ENCODE measurements around the gene ATAT1. TPM values are rescaled to one million over a fixed set of nuclear protein-coding genes. Genes with fewer than 3 reads are reported as not detected.

Gene ATAT1
- total and polyA plus RNA-seq, 4 donors = 5.8 to 12.9 (median 7.0) TPM

- ATAC-seq (ENCODE audit: low FRiP score) = no peak
Observed at GRCh38 chr6:30687659-30688431, 61.2 kb downstream of the ATAT1 start.

DNA sequence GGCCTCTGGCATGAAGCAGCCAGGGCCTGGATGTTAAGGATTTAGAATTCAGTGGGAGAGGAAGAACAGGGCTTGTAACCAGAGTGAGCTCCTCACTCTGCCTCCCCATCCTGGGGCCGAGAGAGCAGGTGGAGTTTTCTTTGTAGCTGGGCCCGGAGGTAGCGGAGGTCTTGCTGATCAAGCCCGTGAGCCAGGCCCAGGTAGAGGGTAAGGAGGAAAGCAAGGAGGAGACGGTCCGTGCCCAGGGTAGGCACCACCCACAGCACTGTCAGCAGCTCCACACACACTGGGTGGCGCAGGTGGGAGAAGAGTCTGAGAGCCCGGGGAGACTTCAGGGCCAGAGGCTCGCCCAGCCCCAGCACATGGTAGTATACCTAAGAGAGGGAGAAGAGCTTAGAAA, 61.9 kb downstream of the ATAT1 start:
- DNase-seq (peak; percentile 39 to 45), ATAC-seq (ENCODE audit: low FRiP score) (no peak)
- no peaks in the 10 kb centered on the region for H3K27me3 ChIP-seq (ENCODE audit: control insufficient read depth in 1 of 2, insufficient read depth in 2 of 2, low read length in 1 of 2)
- H3K27ac ChIP-seq (ENCODE audit: low read depth in 1 of 2, low read length in 2 of 2) = peak overlapping the region in 1 of 2 donors; percentile 49
- 80 to 87% methylated on average over 9 of the region's 9 CpGs for WGBS, 2 donors
- H3K36me3 ChIP-seq (ENCODE audit: control insufficient read depth in 1 of 2, insufficient read depth in 2 of 2, low read length in 1 of 2) = no peaks in the 10 kb centered on the region
- no peaks in the 10 kb centered on the region for H3K9me3 ChIP-seq (ENCODE audit: control insufficient read depth, low read length)
- H3K4me3 ChIP-seq (ENCODE audit: low read length in 2 of 2) = no peak overlapping the region
- intact Hi-C loops (cut with DNase I) = no loop called here
- H3K4me1 ChIP-seq (ENCODE audit: control insufficient read depth in 1 of 2, insufficient read depth in 2 of 2, low read length in 2 of 2) = no peaks in the 10 kb centered on the region

More at GRCh38 chr6:30687659-30688431, 61.2 kb downstream of the ATAT1 start:
- peak overlapping the region; percentile 11 to 82 for H3K4me3 ChIP-seq (ENCODE audit: low read length in 2 of 2)
- no peaks in the 10 kb centered on the region for H3K27me3 ChIP-seq (ENCODE audit: control insufficient read depth in 1 of 2, insufficient read depth in 2 of 2, low read length in 1 of 2)
- H3K9me3 ChIP-seq (ENCODE audit: control insufficient read depth, low read length) = no peaks in the 10 kb centered on the region
- DNase-seq = peak; percentile 75 to 83
- 8 to 10% methylated on average over 22 of the region's 22 CpGs for WGBS, 2 donors
- H3K27ac ChIP-seq (ENCODE audit: low read depth in 1 of 2, low read length in 2 of 2) = peak overlapping the region in 1 of 2 donors; percentile 80
- H3K36me3 ChIP-seq (ENCODE audit: control insufficient read depth in 1 of 2, insufficient read depth in 2 of 2, low read length in 1 of 2) = no peaks in the 10 kb centered on the region
- H3K4me1 ChIP-seq (ENCODE audit: control insufficient read depth in 1 of 2, insufficient read depth in 2 of 2, low read length in 2 of 2) = no peaks in the 10 kb centered on the region
- intact Hi-C loops (cut with DNase I) = loop anchor here (1.0 to 2.0 kb wide), 3 partner anchors 29 to 71 kb away; partner anchors contain the start of genes MDC1 (in 1 of the 2), MRPS18B (in 1 of the 2), PPP1R10 (in 1 of the 2) and TUBB (in 1 of the 2)

GRCh38 chr6:30689022-30689865, 62.6 kb downstream of the ATAT1 start:
- ATAC-seq (ENCODE audit: low FRiP score) (no peak), DNase-seq (peak; percentile 39 to 60)
- Histone ChIP-seq H3K9me3 (ENCODE audit: control insufficient read depth, low read length) (no peaks in the 10 kb centered on the region), H3K4me3 (ENCODE audit: low read length in 2 of 2) (no peak overlapping the region), H3K4me1 (ENCODE audit: control insufficient read depth in 1 of 2, insufficient read depth in 2 of 2, low read length in 2 of 2) (no peaks in the 10 kb centered on the region), H3K36me3 (ENCODE audit: control insufficient read depth in 1 of 2, insufficient read depth in 2 of 2, low read length in 1 of 2) (no peaks in the 10 kb centered on the region), H3K27me3 (ENCODE audit: control insufficient read depth in 1 of 2, insufficient read depth in 2 of 2, low read length in 1 of 2) (no peaks in the 10 kb centered on the region), H3K27ac (ENCODE audit: low read depth in 1 of 2, low read length in 2 of 2) (peak overlapping the region in 1 of 2 donors; percentile 0)
- 86 to 87% methylated on average over 11 of the region's 11 CpGs for WGBS, 2 donors
- intact Hi-C loops (cut with DNase I) = no loop called here

- H3K9me3 ChIP-seq (ENCODE audit: control insufficient read depth, low read length) = no peaks in the 10 kb centered on the region
- H3K27ac ChIP-seq (ENCODE audit: low read depth in 1 of 2, low read length in 2 of 2) = peak overlapping the region in 1 of 2 donors; percentile 93
- DNase-seq = peak; percentile 40 to 69
- no peak for ATAC-seq (ENCODE audit: low FRiP score)
- H3K36me3 ChIP-seq (ENCODE audit: control insufficient read depth in 1 of 2, insufficient read depth in 2 of 2, low read length in 1 of 2) = no peaks in the 10 kb centered on the region
- WGBS, 2 donors = 16 to 21% methylated on average over 4 of the region's 4 CpGs
- H3K4me3 ChIP-seq (ENCODE audit: low read length in 2 of 2) = no peak overlapping the region
- intact Hi-C loops (cut with DNase I) = no loop called here
- H3K4me1 ChIP-seq (ENCODE audit: control insufficient read depth in 1 of 2, insufficient read depth in 2 of 2, low read length in 2 of 2) = no peaks in the 10 kb centered on the region
- no peaks in the 10 kb centered on the region for H3K27me3 ChIP-seq (ENCODE audit: control insufficient read depth in 1 of 2, insufficient read depth in 2 of 2, low read length in 1 of 2)
Observed at GRCh38 chr6:30689985-30690384, 63.3 kb downstream of the ATAT1 start.

GRCh38 chr6:30690403-30691207, 63.9 kb downstream of the ATAT1 start, which contains the start of gene NRM:
TSS of gene NRM (minus strand) at chr6:30690984. CDS start at chr6:30690974, 10 bp downstream.
- WGBS, 2 donors = 0 to 1% methylated on average over 40 of the region's 40 CpGs
- intact Hi-C loops (cut with DNase I) = no loop called here
- peak within 1 kb of the TSS in 1 of 2 donors; percentile 93 for H3K27ac ChIP-seq (ENCODE audit: low read depth in 1 of 2, low read length in 2 of 2)

DNA sequence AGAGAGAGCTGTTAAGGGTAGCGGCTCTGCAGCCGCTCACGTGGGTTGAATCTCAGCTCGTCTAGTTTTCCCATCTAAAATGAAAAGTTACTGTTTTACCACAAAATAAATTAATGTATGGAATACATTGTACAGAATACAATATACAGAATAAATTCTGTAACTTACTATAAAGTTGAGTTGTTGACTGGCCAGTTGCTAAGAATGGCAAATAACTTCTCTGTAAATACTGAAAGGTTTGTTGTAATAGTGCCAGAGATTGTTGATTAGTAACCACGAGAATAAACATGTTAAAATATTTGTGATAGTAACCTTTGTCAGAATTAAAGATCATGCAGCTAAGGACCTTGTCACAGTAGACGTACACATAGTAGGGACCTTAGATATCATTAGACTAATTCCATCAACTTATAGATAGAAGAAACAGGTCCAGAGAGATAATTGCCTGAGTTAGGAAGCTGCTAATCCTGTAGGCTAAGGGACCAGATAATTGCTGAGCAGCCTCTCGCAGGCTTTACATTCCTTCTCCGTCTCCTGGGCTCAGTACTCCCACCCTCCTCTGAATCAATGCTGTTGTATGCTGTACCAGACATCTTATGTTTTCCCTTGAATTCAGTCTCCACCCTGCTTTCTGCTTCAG, 64.7 kb downstream of the ATAT1 start:
- H3K4me1 ChIP-seq (ENCODE audit: control insufficient read depth in 1 of 2, insufficient read depth in 2 of 2, low read length in 2 of 2) = no peaks in the 10 kb centered on the region
- 15 to 18% methylated on average over 8 of the region's 8 CpGs for WGBS, 2 donors
- H3K9me3 ChIP-seq (ENCODE audit: control insufficient read depth, low read length) = no peaks in the 10 kb centered on the region
- intact Hi-C loops (cut with DNase I) = no loop called here
- ATAC-seq (ENCODE audit: low FRiP score) (no peak), DNase-seq (no peak)
- no peaks in the 10 kb centered on the region for H3K36me3 ChIP-seq (ENCODE audit: control insufficient read depth in 1 of 2, insufficient read depth in 2 of 2, low read length in 1 of 2)
- H3K27me3 ChIP-seq (ENCODE audit: control insufficient read depth in 1 of 2, insufficient read depth in 2 of 2, low read length in 1 of 2) = no peaks in the 10 kb centered on the region
- H3K4me3 ChIP-seq (ENCODE audit: low read length in 2 of 2) = no peak overlapping the region
- peak overlapping the region in 1 of 2 donors; percentile 42 for H3K27ac ChIP-seq (ENCODE audit: low read depth in 1 of 2, low read length in 2 of 2)

More at GRCh38 chr6:30690403-30691207, 63.9 kb downstream of the ATAT1 start, which contains the start of gene NRM:
- no peaks in the 10 kb centered on the region for H3K27me3 ChIP-seq (ENCODE audit: control insufficient read depth in 1 of 2, insufficient read depth in 2 of 2, low read length in 1 of 2)
- ATAC-seq (ENCODE audit: low FRiP score) (peak; percentile 76), DNase-seq (peak; percentile 91 to 95)
- peak within 1 kb of the TSS; percentile 50 to 69 for H3K4me3 ChIP-seq (ENCODE audit: low read length in 2 of 2)
- H3K9me3 ChIP-seq (ENCODE audit: control insufficient read depth, low read length) = no peaks in the 10 kb centered on the region
- H3K36me3 ChIP-seq (ENCODE audit: control insufficient read depth in 1 of 2, insufficient read depth in 2 of 2, low read length in 1 of 2) = no peaks in the 10 kb centered on the region
- no peaks in the 10 kb centered on the region for H3K4me1 ChIP-seq (ENCODE audit: control insufficient read depth in 1 of 2, insufficient read depth in 2 of 2, low read length in 2 of 2)
